MM.1S (cell line): ENCODE data around the gene SMYD5.

Experiments used
- DNase-seq: peaks from one replicate; pipeline ENCODE4 v3.0.0-alpha.2; 2015
- H2AFZ ChIP-seq: fragments of 300-600 bp; sonication (generic); 2 replicates; pipeline ENCODE4 v1.6.0; 2016; ENCODE audit warnings: antibody characterized with exemption, low read length
- H3F3A ChIP-seq: fragments of 300-600 bp; sonication (generic); 2 replicates; pipeline ENCODE4 v1.6.1; 2016; ENCODE audit warnings: mild to moderate bottlenecking, antibody characterized with exemption, low read length, moderate library complexity, mixed read lengths; ENCODE audit not compliant: insufficient read depth
- H3K27ac ChIP-seq: fragments of 300-600 bp; sonication (generic); 2 replicates; pipeline ENCODE4 v1.5.1; 2016; ENCODE audit warnings: mild to moderate bottlenecking, low read length
- H3K27me3 ChIP-seq: fragments of 300-600 bp; sonication (generic); replicated peaks from 2 replicates; pipeline ENCODE4 v1.6.0; 2016; ENCODE audit warnings: low read length; ENCODE audit not compliant: insufficient read depth
- H3K36me3 ChIP-seq: fragments of 300-600 bp; sonication (generic); replicated peaks from 2 replicates; pipeline ENCODE4 v1.6.1; 2016; ENCODE audit warnings: mild to moderate bottlenecking, low read length, mixed read lengths; ENCODE audit not compliant: insufficient read depth
- H3K4me1 ChIP-seq: fragments of 300-600 bp; sonication (generic); 2 replicates; pipeline ENCODE4 v1.6.1; 2016; ENCODE audit warnings: low read length, mixed read lengths
- H3K4me2 ChIP-seq: fragments of 300-600 bp; sonication (generic); 2 replicates; pipeline ENCODE4 v1.6.0; 2016; ENCODE audit warnings: low read depth, low read length
- H3K4me3 ChIP-seq: fragments of 300-600 bp; sonication (generic); 2 replicates; pipeline ENCODE4 v1.5.1; 2016; ENCODE audit warnings: low read length, mixed read lengths
- H3K79me2 ChIP-seq: fragments of 300-600 bp; sonication (generic); 2 replicates; pipeline ENCODE4 v1.6.1; 2016; ENCODE audit warnings: mixed run types, low read length, mixed read lengths
- H3K9ac ChIP-seq: fragments of 300-600 bp; sonication (generic); 2 replicates; pipeline ENCODE4 v1.6.1; 2016; ENCODE audit warnings: low read length, mixed read lengths
- H3K9me2 ChIP-seq: fragments of 300-600 bp; sonication (generic); replicated peaks from 2 replicates; pipeline ENCODE4 v1.6.1; 2016; ENCODE audit warnings: mild to moderate bottlenecking, low read length, mixed read lengths; ENCODE audit not compliant: insufficient read depth
- H3K9me3 ChIP-seq: fragments of 300-600 bp; sonication (generic); replicated peaks from 2 replicates; pipeline ENCODE4 v1.6.1; 2016; ENCODE audit warnings: mild to moderate bottlenecking, low read length, mixed read lengths; ENCODE audit not compliant: insufficient read depth
- H4K20me1 ChIP-seq: fragments of 300-600 bp; sonication (generic); 2 replicates; pipeline ENCODE4 v1.6.1; 2016; ENCODE audit warnings: mild to moderate bottlenecking, low read length, moderate library complexity, mixed read lengths; ENCODE audit not compliant: insufficient read depth
- EZH2 ChIP-seq: fragments of 300-600 bp; sonication (generic); optimal IDR thresholded peaks from 2 replicates; pipeline ENCODE3; 2017; ENCODE audit warnings: low read depth, mild to moderate bottlenecking, antibody characterized with exemption, low read length, mixed read lengths
- EZH2phosphoT487 ChIP-seq: fragments of 300-600 bp; sonication (generic); IDR thresholded peaks from 2 replicates; pipeline ENCODE4 v1.6.1; 2018; ENCODE audit warnings: antibody characterized with exemption, low read length
- TF ChIP-seq, protein P1 (sequence below): fragments of 300-600 bp; sonication (generic); IDR thresholded peaks from 2 replicates; pipeline ENCODE4 v1.5.1; 2016; ENCODE audit warnings: antibody characterized with exemption, low read length, mixed read lengths

The SMYD5 gene

DNA sequence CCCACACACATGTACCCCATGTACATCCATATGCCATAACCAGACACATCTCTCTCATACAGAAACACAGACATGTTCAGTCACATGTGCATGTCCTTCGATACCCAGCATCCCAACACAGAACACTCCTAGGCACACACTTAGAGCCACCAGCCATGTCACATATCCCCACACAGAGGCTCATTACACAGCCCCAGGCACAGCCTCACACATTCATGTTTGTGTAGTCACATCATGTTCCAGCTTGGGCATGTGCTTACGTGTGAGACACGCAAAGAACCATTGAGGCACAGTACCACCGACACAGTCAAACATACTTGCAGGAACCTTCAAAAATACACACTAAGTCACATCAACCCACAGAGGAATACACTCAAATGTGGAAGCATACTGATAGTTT is 53.0 kb downstream of the SMYD5 start:
- Histone ChIP-seq H3K27ac (no peak overlapping the region), H3K4me2 (no peak overlapping the region), H3K79me2 (no peaks in the 10 kb centered on the region), H3K9me2 (no peaks in the 10 kb centered on the region), H4K20me1 (no peaks in the 10 kb centered on the region), H2AFZ (no peak overlapping the region), H3K27me3 (no peaks in the 10 kb centered on the region), H3K4me1 (no peaks in the 10 kb centered on the region), H3K36me3 (no peaks in the 10 kb centered on the region), H3K9me3 (no peaks in the 10 kb centered on the region), H3K9ac (no peak overlapping the region), H3F3A (no peaks in the 10 kb centered on the region), H3K4me3 (no peak overlapping the region)
- TF ChIP-seq, protein P1, sequence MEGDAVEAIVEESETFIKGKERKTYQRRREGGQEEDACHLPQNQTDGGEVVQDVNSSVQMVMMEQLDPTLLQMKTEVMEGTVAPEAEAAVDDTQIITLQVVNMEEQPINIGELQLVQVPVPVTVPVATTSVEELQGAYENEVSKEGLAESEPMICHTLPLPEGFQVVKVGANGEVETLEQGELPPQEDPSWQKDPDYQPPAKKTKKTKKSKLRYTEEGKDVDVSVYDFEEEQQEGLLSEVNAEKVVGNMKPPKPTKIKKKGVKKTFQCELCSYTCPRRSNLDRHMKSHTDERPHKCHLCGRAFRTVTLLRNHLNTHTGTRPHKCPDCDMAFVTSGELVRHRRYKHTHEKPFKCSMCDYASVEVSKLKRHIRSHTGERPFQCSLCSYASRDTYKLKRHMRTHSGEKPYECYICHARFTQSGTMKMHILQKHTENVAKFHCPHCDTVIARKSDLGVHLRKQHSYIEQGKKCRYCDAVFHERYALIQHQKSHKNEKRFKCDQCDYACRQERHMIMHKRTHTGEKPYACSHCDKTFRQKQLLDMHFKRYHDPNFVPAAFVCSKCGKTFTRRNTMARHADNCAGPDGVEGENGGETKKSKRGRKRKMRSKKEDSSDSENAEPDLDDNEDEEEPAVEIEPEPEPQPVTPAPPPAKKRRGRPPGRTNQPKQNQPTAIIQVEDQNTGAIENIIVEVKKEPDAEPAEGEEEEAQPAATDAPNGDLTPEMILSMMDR = no peak
- TF ChIP-seq EZH2 (no peak), EZH2phosphoT487 (no peak)
- DNase-seq = no peak

DNA sequence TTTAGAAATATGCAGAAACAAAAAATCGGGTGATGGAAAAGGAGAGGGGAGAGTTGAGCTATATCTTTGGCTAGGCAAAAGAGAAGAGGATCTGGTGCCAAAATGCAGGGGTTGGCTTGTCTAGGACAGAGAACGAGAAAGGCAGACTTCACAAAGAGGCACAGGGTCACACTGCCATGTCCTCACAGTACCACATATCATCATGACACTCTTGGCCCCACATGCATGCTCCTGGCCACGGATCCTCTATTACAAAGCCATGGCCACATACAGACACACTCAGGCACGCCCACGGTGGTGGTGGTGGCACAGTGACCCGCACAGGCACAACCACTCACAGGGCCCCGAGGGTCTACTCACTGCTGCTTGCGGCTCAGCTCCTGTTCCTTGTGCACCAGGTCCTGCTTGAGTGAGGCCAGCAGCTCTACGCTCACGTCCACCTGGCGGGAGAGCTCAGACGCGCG is 54.4 kb downstream of the SMYD5 start:
- Histone ChIP-seq H3K9me2 (no peaks in the 10 kb centered on the region), H3F3A (no peaks in the 10 kb centered on the region), H2AFZ (no peak overlapping the region), H3K27ac (no peak overlapping the region), H3K4me2 (no peak overlapping the region), H3K9me3 (no peaks in the 10 kb centered on the region), H3K27me3 (no peaks in the 10 kb centered on the region), H4K20me1 (no peaks in the 10 kb centered on the region), H3K36me3 (no peaks in the 10 kb centered on the region), H3K4me1 (no peaks in the 10 kb centered on the region), H3K9ac (no peak overlapping the region), H3K4me3 (no peak overlapping the region), H3K79me2 (no peaks in the 10 kb centered on the region)
- TF ChIP-seq, protein P1 = no peak
- no peak for TF ChIP-seq EZH2phosphoT487
- TF ChIP-seq EZH2 = no peak
- DNase-seq = no peak

DNA sequence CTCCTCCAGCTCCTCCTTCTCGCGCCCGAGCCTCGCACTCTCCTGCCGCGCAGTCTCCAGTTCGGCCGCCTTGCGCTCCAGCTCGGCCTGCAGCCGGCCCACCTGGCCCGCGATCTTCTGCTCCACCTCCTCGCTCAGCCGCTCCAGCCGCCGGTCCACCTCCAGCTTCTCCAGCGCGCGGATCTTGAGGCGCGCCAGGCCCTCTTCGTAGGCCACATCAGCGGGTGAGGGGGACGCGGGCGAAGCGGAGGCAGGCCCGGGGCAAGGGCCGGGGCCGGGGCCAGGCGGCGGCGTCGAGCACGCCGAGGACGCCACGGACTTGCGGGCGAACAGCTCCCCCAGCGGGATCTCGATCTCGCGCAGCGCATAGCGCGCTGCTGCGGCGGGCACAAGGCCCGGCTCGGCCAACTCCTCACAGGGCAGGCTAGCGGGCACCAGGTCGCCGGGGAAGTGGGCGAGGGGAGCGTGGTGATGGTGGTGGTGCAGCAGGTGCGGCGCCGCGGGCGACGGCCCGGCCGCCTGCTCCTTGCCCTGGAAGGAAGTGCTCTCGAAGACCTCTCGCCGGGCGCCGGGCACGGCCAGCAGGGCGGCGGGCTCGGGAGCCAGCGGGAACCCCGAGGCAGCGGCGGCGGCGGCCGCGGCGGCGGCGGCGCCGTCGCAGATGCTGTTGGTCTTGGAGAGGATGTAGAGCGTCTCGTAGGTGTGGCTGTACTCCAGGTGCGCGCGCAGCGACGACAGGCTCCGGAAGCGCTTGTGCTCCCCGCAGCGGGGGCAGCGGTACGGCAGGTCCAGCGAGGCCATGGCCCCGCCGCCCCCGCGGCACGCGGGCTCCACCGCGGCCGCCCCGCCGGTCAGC is 55.0 kb downstream of the SMYD5 start:
- Histone ChIP-seq H3K27ac (no peak overlapping the region), H3K4me2 (no peak overlapping the region), H4K20me1 (no peaks in the 10 kb centered on the region), H3K4me3 (no peak overlapping the region), H3K9me2 (no peaks in the 10 kb centered on the region), H3K36me3 (no peaks in the 10 kb centered on the region), H3K4me1 (no peaks in the 10 kb centered on the region), H3K79me2 (no peaks in the 10 kb centered on the region), H3F3A (no peaks in the 10 kb centered on the region), H2AFZ (no peak overlapping the region), H3K27me3 (no peaks in the 10 kb centered on the region), H3K9me3 (no peaks in the 10 kb centered on the region), H3K9ac (no peak overlapping the region)
- DNase-seq = peak; percentile 69
- no peak for TF ChIP-seq EZH2phosphoT487
- TF ChIP-seq EZH2 = no peak
- TF ChIP-seq, protein P1 = no peak
